HUDEP-2 (cell line): ENCODE data around the gene CSTB.

ENCODE experiments used
- DNase-seq, 76 experiments: peaks; one replicate each; lab custom pipeline; 2025; ENCODE audit not compliant: unreplicated experiment in 76 of 76; lab: John Stamatoyannopoulos, UW

The CSTB gene

DNA sequence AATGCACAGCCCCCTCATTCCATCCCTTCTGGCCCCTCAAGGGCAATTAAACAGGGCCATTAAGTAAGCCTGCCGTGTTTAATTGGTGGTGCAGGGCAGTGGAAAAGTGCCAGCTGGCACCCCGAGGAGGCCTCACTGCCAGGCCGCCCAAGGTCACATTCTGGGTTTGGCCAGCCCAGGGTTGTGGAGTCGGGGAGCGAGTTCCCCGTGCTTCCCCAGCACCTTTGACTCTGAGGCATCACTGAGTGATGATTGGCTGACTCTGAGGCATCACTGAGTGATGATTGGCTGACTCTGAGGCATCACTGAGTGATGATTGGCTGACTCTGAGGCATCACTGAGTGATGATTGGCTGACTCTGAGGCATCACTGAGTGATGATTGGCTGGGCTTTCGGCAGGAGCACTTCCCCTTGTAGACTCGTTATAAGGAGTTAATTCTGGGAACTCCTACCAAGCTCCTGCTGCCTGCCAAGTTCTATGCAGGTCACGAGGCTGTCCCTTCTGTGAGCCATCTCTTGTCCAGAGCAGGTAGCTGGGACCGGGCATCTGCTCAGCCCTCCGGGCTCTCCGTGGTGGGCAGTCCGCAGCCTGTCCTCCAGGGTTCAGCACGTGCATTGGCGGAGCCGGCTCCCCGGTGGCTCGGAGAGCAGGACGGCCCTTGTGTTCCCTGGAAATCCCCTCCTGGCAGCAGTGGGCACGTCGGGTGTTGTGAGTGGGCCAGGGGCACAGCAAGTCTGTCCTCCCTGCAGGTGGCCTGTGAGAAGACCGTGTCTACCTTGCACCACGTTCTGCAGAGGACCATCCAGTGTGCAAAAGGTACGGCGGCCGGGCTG is 20.9 kb downstream of the CSTB start:
- peak in 3 of 76 experiments; percentile 18 to 42 (median 18) for DNase-seq

DNA sequence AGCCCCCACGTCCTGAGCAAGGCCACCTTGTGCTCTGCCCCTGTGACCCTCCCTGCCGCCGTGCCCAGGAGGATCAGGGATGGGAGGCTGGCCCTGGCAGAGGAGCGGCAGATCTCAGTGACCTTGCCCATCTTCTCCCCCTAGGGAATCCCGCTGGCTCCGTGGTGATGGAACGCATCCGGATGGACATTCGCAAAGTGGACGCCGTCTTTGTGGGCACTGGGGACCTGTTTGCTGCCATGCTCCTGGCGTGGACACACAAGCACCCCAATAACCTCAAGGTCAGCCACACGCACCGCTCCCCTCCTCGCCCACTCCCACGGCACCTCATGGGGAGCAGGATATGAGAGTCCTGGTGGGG is 22.7 kb downstream of the CSTB start:
- no peak for DNase-seq

DNA sequence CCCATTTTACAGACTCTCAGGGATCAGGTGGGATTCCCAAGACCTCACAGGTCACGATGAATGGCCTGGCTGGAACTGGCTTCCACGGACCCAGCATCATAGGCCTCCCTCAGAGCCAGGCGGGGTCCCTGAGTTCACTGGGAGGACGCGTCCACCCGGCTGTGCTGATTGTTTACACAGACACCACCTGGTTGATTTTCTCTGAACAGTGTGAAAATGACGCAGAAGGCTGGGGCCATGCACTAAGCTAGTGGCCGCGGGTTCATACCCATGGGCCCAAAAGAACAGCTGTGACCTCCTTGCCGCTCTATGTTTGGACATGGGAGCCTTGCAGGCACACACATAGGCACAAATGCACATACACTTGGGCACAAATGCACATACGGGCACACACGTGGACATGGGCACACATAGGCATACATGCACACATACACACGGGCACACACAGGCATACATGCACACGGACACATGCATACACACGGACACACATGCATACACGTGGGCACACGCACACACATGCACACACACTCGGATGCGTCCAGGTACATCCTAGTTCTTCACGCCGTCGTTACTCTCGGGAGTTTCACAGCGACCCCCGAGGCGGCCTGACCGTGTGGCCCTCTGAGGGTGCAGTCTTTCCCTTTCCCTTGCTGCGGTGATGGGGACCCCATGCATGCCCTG is 23.2 kb downstream of the CSTB start:
- no peak for DNase-seq

DNA sequence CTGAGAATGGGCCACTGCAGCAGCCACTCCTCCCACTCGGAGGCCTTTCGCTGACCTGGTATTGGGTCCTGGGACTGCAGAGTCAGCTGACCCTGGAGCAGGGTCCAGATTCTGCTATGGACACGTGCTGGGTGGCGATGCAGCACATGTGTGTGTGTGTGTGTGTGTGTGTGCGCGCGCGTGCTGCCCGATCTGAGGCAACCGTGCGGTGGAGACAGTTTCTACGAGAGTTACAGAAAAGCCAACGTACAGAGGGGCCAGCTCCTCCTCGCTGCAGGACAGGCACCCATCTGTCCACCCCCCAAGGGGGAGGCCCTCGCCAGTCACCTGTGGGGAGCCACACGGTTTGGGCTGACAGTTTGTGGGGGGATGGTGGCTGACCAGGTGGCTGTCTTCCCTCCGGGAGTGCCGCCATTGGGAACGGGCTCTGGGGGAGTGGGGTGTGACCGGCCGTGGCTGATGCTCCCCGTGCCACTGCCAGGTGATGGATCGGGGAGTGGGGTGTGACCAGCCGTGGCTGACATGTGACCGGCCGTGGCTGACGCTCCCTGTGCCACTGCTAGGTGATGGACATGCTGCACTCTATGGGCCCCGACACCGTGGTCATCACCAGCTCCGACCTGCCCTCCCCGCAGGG is 24.0 kb downstream of the CSTB start:
- no peak for DNase-seq

DNA sequence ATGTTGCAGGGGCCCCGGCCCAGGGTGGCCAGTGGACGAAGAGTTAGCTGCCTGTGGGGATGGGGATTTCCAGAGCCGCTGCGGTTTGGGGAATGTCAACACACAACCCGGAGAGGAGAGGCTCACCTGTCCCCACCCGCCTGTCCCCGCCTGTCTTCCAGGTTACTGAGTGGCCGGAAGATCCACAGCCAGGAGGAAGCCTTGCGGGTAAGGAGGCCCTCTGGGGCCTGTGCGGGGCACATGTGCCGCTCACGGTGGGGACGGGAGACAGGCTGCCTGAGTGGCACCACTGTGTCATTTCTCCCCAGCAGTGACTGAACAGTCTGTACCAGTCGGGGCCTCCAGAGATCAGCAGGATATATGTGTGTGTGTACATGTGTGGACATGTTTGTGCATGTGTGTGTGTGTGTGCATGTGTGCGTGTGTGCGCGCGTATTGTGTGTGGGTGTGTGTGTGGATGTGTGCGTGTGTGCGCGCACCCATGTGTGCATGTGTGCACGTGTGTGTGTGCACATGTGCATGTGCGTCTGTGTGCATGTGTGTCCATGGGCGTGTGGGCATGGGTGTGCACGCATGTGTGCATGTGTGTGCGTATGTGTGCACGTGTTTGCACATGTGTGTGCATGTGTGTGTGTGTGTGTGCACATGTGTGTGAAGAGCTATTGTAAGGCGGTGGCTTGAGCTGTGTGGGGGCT is 25.6 kb downstream of the CSTB start:
- DNase-seq, result no peak

DNA sequence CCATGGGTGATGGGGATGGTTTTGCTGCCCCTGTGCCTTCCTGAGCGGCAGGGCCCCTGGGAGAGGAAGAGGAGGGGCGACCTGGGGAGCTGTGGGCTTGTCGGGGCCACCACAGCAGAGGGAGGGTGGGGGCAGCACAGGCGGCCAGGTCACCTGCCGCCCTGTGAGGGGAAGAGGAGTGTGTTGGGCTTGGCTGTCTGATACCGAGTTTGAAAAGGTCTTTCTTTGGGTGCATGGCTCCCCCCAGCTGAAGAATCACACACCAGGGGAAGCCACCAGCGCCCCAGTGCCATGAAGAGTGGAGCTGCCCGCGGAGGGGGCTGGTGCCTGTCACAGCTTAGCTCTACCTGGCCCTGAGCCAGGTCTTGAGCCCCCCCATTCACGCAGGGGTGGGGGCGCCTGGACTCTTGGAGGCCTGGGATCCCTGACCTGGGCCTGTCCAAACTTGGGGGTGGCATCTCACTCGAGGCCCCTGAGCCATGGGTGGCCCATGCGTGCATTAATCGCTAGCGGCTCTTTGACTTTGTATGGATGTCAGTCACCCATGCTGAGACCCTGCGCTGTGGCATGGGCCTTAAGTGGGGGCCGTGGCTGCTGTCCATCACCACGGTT is 26.4 kb downstream of the CSTB start:
- no peak for DNase-seq

DNA sequence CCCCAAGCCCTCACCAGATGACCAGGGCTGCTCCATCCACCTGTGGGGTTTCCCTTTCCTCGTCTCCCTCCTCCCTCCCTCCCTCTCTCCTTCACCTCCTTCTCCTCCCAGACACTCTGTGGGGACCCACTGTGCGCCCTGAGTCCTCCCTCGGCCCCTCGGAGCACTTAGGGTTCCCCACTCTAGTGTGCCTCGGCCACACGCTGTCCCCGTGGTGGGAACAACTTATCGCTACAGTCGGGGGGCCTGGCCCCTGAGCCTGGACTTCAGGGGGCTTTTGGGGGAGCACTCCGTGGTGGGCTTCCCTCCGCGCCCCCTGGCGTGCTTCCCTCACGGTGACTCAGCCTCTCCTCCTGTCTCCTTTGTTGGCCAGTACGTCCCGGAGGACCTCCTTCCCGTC is 27.5 kb downstream of the CSTB start:
- DNase-seq, result no peak

DNA sequence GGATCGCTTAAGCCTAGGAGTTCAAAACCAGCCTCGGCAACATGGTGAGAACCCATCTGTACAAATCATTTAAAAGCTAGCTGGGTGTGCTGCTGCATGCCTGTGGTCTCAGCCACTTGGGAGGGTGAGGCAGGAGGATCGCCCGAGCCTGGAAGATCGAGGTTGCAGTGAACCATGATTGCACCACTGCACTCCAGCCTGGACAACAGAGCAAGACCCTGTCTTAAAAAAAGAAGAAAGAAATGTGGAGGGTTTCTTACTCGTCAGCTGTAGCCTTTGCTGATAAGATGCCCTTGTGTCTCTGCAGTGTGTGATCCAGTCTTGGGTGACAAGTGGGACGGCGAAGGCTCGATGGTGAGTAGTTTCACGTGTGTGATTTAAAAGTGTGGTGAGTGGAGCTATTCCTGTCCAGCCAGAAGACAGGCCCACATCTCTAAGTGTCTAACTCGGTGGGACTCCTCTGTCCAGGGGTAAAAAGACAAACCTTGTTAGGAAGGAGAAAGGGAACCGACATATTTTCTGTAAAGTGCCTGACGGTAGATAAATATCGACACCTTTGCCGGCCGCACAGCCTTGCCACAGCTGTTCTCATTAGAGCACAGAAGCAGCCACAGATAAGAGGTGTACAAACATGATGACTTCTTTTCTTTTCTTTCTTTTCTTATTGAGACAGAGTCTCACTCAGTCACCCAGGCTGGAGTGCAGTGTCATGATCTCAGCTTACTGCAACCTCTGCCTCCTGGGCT is 30.2 kb downstream of the CSTB start:
- DNase-seq, result no peak

DNA sequence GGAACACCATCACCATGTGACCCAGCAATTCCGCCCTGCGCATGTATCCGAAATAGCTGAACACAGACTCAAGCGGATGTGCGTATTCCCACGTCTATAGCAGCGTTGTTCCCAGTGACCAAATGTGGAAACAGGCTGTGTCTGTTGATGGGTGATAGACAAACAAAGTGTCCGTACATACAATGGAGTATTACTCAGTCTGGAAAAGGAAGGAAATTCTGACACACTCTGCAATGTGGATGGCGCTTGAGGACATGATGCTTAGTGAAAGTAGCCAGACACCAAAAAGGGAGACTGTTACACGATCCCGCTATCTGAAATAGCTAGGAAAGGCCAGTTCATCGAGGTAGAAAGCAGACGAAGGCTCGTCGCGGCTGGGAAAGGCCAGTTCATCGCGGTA is 31.4 kb downstream of the CSTB start:
- DNase-seq, result no peak

DNA sequence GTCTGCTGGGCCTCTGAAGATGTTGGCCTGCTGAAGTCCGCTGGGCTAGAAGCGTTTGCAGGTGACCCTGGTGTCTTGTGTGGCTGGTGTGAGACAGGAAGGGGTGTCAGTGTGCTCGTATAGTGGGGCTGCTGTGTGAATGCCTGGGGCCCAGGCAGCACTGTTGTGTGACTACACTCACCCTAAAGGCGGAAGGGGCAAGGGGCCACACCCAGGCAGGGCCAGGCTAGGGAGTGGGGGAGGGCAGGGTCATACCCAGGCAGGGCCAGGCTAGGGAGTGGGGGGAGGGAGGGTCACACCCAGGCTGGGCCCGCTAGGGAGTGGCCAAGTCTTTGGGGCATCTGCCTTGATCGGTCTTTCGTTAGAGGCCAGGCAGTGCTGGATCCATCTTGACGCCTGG is 32.2 kb downstream of the CSTB start:
- DNase-seq, result peak in 73 of 76 experiments; percentile 33 to 94 (median 78)

DNA sequence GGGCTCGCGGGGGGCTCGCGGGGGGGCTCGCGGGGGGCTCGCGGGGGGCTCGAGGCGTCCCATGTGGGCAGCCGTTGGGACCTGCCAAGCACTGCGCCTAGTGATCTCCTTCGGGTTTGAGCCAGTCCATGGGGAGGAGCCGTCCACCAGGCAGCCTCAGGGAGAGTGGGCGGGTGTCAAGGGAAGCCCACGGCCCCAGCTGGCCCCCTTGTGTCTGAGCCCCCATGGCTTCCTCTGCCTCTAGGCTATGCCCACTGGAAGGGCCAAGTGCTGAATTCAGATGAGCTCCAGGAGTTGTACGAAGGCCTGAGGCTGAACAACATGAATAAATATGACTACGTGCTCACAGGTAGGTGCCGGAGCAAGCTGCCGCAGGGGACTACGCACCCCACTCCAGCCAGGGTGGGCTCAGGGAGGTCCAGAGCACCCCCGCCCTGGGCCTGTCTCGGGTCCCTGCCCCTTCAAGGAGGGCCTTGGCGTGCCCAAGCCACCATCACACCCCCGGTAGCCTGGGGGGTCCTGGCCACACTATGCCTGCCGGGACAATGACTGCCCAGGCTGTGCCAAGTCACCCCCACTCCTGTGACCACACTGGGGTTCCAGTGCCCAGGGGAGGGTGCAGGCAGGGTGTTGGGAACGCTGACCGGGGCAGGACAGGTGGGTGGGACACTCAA is 34.5 kb downstream of the CSTB start:
- no peak for DNase-seq

DNA sequence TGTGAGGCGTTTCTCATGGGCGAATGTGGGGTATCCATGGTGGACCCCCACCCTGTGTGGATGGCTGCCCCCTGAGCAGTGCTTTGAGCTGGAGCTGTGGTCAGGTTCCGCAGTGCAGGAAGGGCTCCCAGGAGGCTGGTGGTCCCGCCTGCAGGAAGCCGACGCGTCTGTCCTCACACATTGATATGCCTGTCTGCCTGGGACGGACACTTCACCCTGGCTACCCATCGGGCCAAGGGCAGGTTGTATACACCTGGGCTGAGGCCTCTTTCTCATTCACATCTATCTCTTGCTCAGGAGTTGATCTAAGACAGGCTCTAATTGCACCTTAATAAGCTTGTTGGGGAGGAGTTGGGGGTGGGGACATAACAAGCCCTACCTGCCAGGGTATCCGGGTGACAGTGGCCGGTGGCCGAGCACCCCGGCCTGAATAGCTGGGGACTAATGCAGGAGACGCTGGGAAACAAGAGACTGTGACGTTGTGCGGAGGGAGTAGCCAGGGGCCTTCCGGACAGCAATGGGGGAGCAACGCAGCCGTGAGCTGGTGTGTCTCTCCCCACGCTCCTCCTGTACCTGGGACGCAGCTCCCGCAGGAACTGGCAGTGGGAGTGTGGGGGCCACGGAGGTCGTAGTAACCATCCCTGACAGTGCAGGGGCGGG is 35.5 kb downstream of the CSTB start:
- DNase-seq, result peak in 44 of 76 experiments; percentile 12 to 80 (median 36)

DNA sequence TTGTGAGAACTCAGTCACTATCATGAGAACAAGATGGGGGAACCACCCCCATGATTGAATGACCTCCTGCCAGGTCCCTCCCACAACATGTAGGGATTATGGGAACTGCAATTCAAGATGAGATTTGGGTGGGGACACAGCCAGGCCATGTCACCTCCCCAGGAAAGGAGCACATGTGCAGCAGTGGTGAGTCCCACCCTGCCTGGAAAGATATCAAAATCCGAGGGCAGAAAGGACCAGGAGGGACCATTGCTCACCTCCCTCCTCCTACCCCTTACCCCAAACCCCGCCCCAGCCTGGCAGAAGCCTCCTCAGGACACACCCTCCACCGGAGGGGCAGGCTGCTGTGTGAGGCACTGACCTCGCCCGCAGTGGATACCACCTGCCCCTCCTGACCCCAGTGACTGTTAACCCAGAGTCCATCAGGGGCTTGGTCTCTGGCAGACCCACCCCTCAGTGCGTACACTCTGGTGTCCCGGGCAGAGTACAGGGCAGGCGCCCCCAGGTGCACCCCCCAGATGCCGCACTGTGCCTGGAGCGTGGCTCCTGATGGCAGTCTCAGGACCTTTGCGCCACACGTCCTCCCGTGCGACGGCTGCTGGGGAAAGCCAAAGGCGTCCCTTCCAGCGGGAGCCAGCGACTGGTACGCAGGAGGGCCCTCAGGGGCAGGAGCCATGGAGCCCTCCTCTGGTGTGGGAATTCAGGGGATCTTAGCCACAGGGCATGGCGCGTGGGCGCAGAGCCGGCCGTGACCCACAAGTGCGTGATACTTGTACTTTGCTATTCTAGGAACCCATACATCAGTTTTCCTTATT is 36.3 kb downstream of the CSTB start:
- DNase-seq, result peak in 71 of 76 experiments; percentile 29 to 89 (median 67)

DNA sequence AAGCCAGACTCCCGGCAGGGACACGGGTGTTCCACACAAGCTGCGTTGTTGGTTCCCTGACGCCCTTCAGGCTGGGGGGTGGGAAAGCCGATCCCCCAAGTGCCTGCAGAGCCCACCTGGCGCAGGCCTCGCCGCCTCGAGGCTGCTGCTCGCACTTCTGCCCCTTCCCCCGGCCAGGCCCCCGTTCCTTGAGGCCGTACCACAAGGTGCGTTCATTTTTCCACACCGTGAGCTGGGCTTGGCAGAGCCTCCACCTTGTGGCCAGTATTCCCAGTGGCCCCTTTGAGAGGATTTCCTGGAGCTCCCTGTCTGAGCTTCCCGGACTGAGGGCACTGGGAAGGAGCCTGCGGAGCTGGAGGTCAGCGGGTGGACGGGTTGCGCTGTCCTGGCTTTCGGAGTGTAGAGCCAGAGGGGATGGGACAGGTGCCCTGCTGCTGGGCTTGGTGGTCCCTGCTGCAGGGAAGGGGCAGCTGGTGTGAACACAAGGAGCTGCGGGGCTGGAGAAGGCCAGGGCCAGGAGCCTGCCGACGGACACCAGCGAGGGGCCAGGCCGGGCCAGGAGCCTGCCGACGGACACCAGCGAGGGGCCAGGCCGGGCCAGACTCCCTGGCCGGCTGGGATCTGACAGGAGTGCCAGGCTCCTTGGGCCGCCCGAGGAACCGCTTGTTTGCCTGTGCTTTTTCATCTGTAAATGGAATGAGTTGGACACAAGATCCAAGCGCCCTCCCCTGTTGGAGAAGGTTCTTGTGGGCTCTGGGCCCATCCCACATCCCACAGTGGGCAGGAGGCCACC is 38.8 kb downstream of the CSTB start:
- DNase-seq, result no peak

DNA sequence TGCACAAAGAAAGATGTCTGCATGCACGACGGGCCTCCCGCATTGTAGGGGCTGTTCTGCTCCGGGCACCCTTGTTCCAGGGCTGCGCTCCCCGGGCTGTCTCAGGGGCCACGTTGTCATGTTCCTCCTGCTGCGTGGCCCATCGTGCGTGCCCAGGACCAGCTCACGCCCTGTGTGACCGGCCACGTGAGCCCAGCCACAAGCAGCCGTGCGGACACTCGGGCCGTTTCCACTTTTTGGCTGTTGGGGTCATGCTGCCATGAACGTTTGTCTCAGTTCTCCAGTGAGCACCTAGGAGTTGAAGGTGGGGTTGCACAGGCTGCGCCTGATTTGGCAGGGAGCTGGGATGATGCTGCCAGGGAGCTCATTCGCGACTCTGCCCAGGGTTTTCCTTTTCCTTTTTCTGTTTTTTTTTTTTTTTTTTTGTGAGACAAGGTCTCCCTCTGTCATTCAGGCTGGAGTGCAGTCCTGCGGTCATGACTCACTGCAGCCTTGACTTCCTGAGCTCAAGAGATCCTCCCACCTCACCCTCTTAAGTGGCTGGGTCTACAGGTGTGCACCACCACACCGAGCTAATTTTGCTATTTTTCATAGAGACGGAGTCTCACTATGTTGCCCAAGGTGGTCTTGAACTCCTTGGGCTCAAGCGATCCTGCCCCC is 39.8 kb downstream of the CSTB start:
- DNase-seq, result no peak

DNA sequence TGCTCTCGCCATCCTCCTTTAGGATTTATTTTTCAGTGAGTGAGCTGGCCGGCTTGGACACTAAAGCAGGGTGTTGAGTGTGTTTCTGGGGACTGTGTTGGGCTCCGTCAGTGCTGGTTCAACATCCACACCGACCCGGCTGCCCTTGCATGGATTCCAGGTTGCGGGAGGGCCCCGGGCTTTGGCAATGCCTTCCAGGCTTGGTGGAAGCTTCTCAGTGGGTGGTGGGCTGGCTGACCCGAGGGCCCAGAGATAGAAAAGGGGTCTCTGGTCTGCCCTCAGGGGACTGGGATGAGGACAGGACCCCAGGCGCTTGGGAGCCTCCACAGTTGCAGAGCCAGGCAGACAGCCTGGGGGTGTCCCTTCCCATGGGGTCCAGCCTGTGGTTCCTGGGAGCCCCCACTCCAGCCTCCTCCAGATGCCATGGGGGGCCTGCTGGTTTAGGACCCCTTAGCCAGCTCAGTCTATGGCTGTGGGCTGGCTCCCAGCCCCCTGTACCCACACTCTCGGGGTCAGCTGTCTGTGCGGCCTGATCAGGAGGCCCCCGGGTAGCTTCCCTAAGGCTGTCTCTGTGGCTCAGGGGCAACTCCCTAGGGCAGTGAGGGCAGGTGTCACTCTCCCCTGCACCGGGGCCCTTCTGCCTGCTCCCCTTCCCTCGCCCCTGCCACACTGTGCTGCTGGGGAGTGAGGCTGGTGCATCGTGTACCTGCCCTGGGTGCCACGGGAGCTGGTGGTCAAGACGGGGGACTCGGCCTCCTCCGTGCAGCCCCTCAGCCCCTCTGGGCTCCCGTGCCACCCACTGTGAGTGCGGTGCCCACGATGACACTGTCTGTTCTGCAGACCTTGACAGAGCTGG is 40.6 kb downstream of the CSTB start:
- DNase-seq, result no peak
